ENCODE data around the gene PLXNA2.
A peak's percentile ranks its signal among the peaks of the same experiment; 100 is the strongest.

Gene PLXNA2

GRCh38 chr1:208008534-208008933, 235.7 kb downstream of the PLXNA2 start:
- Mint-ChIP-seq H3K4me3 (no peak overlapping the region), H3K27me3 (no peaks in the 10 kb centered on the region), H3K27ac (no peak overlapping the region), H3K36me3 (ENCODE audit: low read depth) (no peaks in the 10 kb centered on the region), H3K4me1 (ENCODE audit: low read depth) (no peaks in the 10 kb centered on the region), H3K9me3 (no peaks in the 10 kb centered on the region)
- DNase-seq = no peak

GRCh38 chr1:208007938-208008342, 236.2 kb downstream of the PLXNA2 start:
- DNase-seq = no peak
- no peaks in the 10 kb centered on the region for H3K9me3 Mint-ChIP-seq

GRCh38 chr1:208007319-208007937, 236.8 kb downstream of the PLXNA2 start:
- no peak for DNase-seq
- H3K27me3 Mint-ChIP-seq = no peaks in the 10 kb centered on the region
- H3K4me3 Mint-ChIP-seq = no peak overlapping the region
- H3K9me3 Mint-ChIP-seq = no peaks in the 10 kb centered on the region
- no peaks in the 10 kb centered on the region for H3K4me1 Mint-ChIP-seq (ENCODE audit: low read depth)
- H3K27ac Mint-ChIP-seq = no peak overlapping the region
- H3K36me3 Mint-ChIP-seq (ENCODE audit: low read depth) = no peaks in the 10 kb centered on the region

More at GRCh38 chr1:208007938-208008342, 236.2 kb downstream of the PLXNA2 start:
- H3K4me1 Mint-ChIP-seq (ENCODE audit: low read depth) = no peaks in the 10 kb centered on the region
- no peak overlapping the region for H3K27ac Mint-ChIP-seq
- H3K36me3 Mint-ChIP-seq (ENCODE audit: low read depth) = no peaks in the 10 kb centered on the region
- no peak overlapping the region for H3K4me3 Mint-ChIP-seq
- H3K27me3 Mint-ChIP-seq = no peaks in the 10 kb centered on the region

- Mint-ChIP-seq H3K27me3 (no peaks in the 10 kb centered on the region), H3K27ac (no peak overlapping the region), H3K9me3 (no peaks in the 10 kb centered on the region), H3K4me1 (ENCODE audit: low read depth) (no peaks in the 10 kb centered on the region), H3K4me3 (no peak overlapping the region), H3K36me3 (ENCODE audit: low read depth) (no peaks in the 10 kb centered on the region)
- DNase-seq = no peak
Measured at GRCh38 chr1:208006258-208006920, 237.8 kb downstream of the PLXNA2 start.

DNA sequence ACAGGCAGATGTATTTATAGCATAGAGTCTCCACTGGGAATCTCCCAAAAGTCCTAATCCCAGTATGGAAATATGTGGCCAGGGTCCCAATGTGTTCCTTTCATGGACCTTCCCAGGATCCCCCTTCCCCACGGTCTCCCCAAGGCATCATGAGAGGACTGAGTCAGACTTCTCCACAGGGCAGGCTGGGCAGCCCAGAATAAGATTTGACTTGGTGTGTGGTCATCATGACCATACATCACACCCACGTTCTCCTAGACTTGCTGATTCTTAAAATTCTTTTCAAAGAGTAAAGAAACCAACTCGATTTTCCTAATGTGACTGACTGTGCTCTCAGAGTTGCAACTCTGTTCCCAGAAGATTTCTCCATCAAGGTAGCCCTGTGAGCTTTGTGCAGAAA, 239.3 kb downstream of the PLXNA2 start:
- Mint-ChIP-seq H3K27me3 (no peaks in the 10 kb centered on the region), H3K4me3 (no peak overlapping the region)

DNA sequence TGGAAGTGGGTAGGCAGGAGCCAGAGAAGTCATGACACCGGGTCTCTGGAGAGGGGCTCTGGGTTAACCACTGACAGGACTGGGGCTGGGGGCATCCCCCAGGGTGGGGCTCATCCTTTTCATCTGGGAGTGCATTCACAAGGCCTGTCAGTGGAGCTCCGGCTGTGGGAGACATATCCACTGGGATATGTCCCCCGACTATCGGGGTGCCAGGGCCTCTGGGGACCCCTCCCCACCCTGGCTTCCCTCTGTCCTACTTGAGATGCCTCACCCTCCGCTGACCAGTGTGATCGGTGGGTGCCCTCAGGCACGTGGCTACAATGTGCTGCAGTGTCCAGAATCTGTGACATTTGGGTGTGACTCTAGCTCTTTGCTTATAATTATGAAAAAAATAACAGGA, 240.9 kb downstream of the PLXNA2 start:
- Mint-ChIP-seq H3K4me1 (ENCODE audit: low read depth) (no peaks in the 10 kb centered on the region), H3K4me3 (no peak overlapping the region), H3K27ac (no peak overlapping the region)

More for the DNA sequence above, 239.3 kb downstream of the PLXNA2 start:
- Mint-ChIP-seq H3K9me3 (no peaks in the 10 kb centered on the region), H3K27ac (no peak overlapping the region), H3K36me3 (ENCODE audit: low read depth) (no peaks in the 10 kb centered on the region), H3K4me1 (ENCODE audit: low read depth) (no peaks in the 10 kb centered on the region)
- no peak for DNase-seq

GRCh38 chr1:208002672-208003071, 241.5 kb downstream of the PLXNA2 start:
- Mint-ChIP-seq H3K36me3 (ENCODE audit: low read depth) (no peaks in the 10 kb centered on the region), H3K9me3 (no peaks in the 10 kb centered on the region), H3K27me3 (no peaks in the 10 kb centered on the region), H3K4me1 (ENCODE audit: low read depth) (no peaks in the 10 kb centered on the region), H3K27ac (no peak overlapping the region), H3K4me3 (no peak overlapping the region)
- DNase-seq = no peak

More for the DNA sequence above, 240.9 kb downstream of the PLXNA2 start:
- Mint-ChIP-seq H3K27me3 (no peaks in the 10 kb centered on the region), H3K9me3 (no peaks in the 10 kb centered on the region), H3K36me3 (ENCODE audit: low read depth) (no peaks in the 10 kb centered on the region)
- DNase-seq = no peak

- Mint-ChIP-seq H3K4me1 (ENCODE audit: low read depth) (no peaks in the 10 kb centered on the region), H3K36me3 (ENCODE audit: low read depth) (no peaks in the 10 kb centered on the region), H3K9me3 (no peaks in the 10 kb centered on the region), H3K27me3 (no peaks in the 10 kb centered on the region), H3K4me3 (no peak overlapping the region), H3K27ac (no peak overlapping the region)
- no peak for DNase-seq
Measured at GRCh38 chr1:208002078-208002477, 242.1 kb downstream of the PLXNA2 start.

DNA sequence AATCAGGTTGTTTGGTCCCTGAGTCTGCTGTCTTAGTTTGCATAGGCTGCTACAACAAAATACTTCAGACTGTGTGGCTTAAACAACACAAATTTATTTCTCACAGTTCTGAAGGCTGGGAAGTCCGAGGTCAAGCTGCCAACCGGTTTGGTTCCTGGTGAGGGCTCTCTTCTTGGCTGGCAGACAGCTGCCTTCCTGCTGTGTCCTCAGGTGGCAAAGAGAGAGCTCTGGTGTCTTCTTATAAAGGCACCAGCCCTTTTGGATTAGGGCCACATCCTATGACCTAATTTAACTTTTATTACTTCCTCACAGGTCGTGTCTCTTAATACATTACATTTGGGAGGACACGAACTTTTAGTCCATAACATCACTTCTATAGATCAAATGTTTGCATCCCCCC, 243.7 kb downstream of the PLXNA2 start:
- H3K4me1 Mint-ChIP-seq (ENCODE audit: low read depth) = no peaks in the 10 kb centered on the region
- no peaks in the 10 kb centered on the region for H3K27me3 Mint-ChIP-seq
- H3K36me3 Mint-ChIP-seq (ENCODE audit: low read depth) = no peaks in the 10 kb centered on the region
- DNase-seq = no peak
- no peaks in the 10 kb centered on the region for H3K9me3 Mint-ChIP-seq
- H3K4me3 Mint-ChIP-seq = no peak overlapping the region
- H3K27ac Mint-ChIP-seq = no peak overlapping the region

DNA sequence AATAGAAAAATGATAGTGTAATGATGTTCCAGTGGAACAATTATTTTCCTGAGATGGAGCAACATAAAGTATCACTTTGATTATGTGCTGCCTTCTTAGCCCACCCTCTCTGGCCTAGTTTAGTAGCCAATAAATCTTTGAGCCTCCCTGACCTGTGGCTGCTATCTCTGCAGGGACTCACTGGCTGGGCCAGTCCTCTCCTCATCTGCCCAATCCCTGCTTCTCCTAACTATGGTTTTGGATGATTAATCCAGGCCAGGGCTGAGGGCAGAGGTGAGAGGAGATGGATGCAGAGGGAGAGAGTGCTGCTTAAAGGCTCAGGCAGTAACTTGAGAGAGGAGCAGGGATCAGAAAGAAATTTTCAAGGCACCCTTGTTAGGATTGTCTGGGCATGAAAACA, 244.2 kb downstream of the PLXNA2 start:
- no peak for DNase-seq
- H3K4me3 Mint-ChIP-seq = no peak overlapping the region
- no peaks in the 10 kb centered on the region for H3K9me3 Mint-ChIP-seq
- H3K27me3 Mint-ChIP-seq = no peaks in the 10 kb centered on the region
- H3K27ac Mint-ChIP-seq = no peak overlapping the region
- no peaks in the 10 kb centered on the region for H3K4me1 Mint-ChIP-seq (ENCODE audit: low read depth)
- no peaks in the 10 kb centered on the region for H3K36me3 Mint-ChIP-seq (ENCODE audit: low read depth)

DNA sequence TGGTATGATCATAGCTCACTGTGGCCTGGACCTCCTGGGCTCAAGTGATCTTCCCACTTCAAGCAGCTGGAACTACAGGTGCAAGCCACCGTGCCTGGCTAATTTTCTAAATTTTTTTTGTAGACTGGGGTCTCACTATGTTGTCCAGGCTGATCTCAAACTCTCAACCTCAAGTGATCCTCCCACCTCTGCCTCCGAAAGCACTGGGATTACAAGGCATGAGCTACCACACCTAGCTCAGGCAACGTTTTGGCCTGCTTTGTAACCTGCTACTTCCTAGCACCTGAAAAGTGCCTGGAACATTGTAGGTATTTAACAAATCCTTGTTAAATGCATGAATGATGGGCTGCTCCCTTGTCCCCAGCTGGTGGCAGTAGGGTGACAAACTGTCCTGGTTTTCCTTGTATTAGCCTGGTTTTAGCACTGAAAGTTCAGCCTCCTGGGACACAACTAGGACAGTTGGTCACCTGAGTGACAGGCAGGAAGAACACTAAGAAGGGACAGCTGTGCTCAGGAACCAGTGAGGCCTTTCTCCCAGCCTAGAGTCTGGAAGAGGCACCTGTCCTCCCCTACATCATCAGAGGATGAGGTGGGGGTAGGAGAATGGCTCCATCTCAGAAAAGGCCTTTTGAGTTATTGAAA, 244.8 kb downstream of the PLXNA2 start:
- no peak for DNase-seq
- no peaks in the 10 kb centered on the region for H3K4me1 Mint-ChIP-seq (ENCODE audit: low read depth)
- no peaks in the 10 kb centered on the region for H3K9me3 Mint-ChIP-seq
- no peaks in the 10 kb centered on the region for H3K36me3 Mint-ChIP-seq (ENCODE audit: low read depth)
- no peak overlapping the region for H3K4me3 Mint-ChIP-seq
- H3K27ac Mint-ChIP-seq = no peak overlapping the region
- no peaks in the 10 kb centered on the region for H3K27me3 Mint-ChIP-seq

DNA sequence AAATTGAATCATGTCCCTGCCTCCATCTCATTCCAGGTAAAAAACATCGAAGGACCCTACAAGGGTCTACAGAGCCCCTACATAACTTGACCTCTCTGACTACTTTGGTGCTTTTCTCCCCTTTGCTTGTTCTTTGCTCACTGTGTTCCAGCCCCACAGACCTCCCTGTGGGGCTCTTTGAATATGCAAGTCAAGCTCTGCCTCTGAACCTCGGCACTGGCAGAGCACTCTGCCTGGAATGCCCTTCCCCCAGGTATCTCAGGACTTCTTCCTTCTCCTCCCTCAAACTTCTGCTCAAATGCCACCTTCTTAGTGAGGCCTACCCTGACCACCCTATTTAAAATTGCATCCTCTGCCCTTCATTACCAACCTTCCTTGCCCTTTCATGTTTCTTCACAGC, 245.5 kb downstream of the PLXNA2 start:
- no peaks in the 10 kb centered on the region for H3K36me3 Mint-ChIP-seq (ENCODE audit: low read depth)
- no peaks in the 10 kb centered on the region for H3K9me3 Mint-ChIP-seq
- H3K27ac Mint-ChIP-seq = no peak overlapping the region
- no peaks in the 10 kb centered on the region for H3K4me1 Mint-ChIP-seq (ENCODE audit: low read depth)
- H3K4me3 Mint-ChIP-seq = no peak overlapping the region
- no peak for DNase-seq
- H3K27me3 Mint-ChIP-seq = peaks cover under 1% of the 10 kb centered on the region

DNA sequence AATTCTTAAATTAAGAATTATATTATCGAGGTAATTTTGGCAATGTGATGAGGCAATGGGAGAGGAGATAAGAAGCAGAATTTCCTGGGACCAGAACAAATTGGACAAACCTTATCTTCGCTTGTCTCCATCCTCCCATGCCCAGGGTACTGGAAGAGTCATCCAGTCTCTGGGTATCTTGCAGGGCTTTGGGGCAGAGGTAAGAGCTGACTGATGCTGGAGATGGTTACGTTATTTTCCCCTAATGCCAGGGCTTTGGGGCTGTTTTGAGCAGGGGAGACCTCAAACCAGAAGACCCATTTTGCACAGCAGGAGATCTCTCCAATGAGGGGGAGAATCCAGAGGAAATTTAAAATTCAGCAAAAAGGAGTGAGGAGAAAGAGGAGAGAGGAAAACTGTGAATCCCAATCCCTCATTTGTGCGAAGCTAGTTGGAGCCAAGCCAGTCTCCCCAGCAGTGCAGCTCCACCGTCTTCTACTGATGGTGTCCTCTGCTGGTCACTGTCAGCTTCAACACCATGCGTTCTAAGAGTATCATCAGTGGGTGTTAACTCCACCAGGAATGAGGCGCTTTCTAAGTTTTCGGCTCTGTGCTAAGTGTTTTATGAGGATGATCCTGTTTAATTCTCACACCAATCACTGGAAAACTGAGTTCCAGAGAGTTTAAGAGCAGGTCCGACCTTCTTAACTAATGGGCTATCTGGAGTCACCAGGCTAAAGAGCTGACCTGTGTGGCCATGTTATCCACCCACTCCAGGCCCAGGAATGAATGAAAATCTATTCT, 246.5 kb downstream of the PLXNA2 start:
- peaks cover 5% of the 10 kb centered on the region for H3K27me3 Mint-ChIP-seq
- no peaks in the 10 kb centered on the region for H3K4me1 Mint-ChIP-seq (ENCODE audit: low read depth)
- H3K27ac Mint-ChIP-seq = no peak overlapping the region
- H3K4me3 Mint-ChIP-seq = no peak overlapping the region
- DNase-seq = peak; percentile 51
- H3K9me3 Mint-ChIP-seq = no peaks in the 10 kb centered on the region
- no peaks in the 10 kb centered on the region for H3K36me3 Mint-ChIP-seq (ENCODE audit: low read depth)

DNA sequence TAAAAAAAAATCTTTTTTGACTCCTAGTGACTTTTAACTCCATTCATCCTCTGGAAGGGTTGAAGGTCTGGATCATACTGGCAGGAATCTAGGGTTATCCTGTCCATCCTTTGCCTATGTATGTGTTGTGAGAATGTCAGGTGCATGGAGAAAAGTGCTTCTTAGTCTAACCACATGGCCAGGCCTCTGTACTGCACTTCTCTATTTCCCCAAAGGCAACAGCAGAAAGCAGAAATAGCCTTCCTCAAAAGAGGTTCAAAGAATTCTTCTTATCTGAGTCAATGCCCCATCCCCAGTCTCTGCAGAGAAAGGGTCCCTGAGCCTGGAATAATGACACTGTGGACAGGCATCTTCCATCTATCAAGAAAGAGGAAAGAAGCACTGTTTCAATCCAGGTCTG, 247.5 kb downstream of the PLXNA2 start:
- Mint-ChIP-seq H3K27ac (no peak overlapping the region), H3K36me3 (ENCODE audit: low read depth) (no peaks in the 10 kb centered on the region), H3K9me3 (no peaks in the 10 kb centered on the region), H3K4me3 (no peak overlapping the region), H3K27me3 (peaks cover 5% of the 10 kb centered on the region), H3K4me1 (ENCODE audit: low read depth) (no peaks in the 10 kb centered on the region)
- DNase-seq = no peak

DNA sequence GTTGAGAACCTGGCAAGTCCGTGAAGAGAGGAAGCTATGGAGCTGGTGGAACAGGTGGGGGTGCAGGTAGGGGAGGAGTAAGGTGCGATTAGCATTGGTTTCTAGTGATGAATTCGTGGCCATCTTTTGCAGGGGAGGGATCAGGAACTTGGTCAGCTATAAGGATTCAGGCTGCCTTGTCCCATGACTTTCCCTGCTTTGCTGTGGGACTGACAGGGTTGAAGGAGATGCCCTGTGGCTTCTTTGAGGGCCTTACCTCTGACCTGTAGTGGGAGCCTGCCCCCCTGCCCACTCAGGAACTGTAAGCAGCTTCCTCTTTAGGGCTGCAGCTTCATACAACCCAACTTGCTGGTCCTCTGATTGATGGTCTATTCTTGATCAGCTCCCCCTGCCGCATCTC, 248.6 kb downstream of the PLXNA2 start:
- Mint-ChIP-seq H3K27me3 (peaks cover 6% of the 10 kb centered on the region), H3K27ac (no peak overlapping the region), H3K4me1 (ENCODE audit: low read depth) (no peaks in the 10 kb centered on the region), H3K36me3 (ENCODE audit: low read depth) (no peaks in the 10 kb centered on the region), H3K9me3 (no peaks in the 10 kb centered on the region), H3K4me3 (no peak overlapping the region)
- DNase-seq = no peak

All from activated T-cell treated with anti-CD3 and anti-CD28 coated beads, Interleukin-2, amount 50 U/mL, for 24 hours (primary cell).